ENCODE measurements around the gene ASTN2.

- no peak for TF ChIP-seq SUZ12 (IDR thresholded peaks at IDR 0.05; ENCODE audit: extremely low read depth, insufficient read depth, insufficient read length)
- TF ChIP-seq ZNF274 (IDR thresholded peaks at IDR 0.05; ENCODE audit: low read depth, low read length) = no peak
- TF ChIP-seq YY1 (IDR thresholded peaks at IDR 0.05; ENCODE audit: insufficient read depth, insufficient read length) = no peak
Measured at GRCh38 chr9:116741086-116741740, 673.6 kb downstream of the ASTN2 start.

All from NT2/D1 (cell line).